IMR-90 (cell line): ENCODE data around the gene CARMIL1. TPM values are rescaled to one million over a fixed set of nuclear protein-coding genes. Genes with fewer than 3 reads are reported as not detected.

Experiments
- ATAC-seq: fragments of 200-7000 bp; cut with Tn5 transposase; 2 replicates; pipeline ENCODE4 v1.9.1; 2020; ENCODE audit warnings: low read depth, mild to moderate bottlenecking, moderate library complexity
- BruUV-seq: library from RNA; stranded (reverse); fragments of 400-500 nt; replicated peaks from 2 replicates; lab custom pipeline; 2021; lab: Mats Ljungman, UMichigan
- CTCF ChIA-PET: fragments of 300-600 bp; formaldehyde crosslinking; extraction: SDS; loops from one replicate; lab custom pipeline; 2021; ENCODE audit warnings: antibody characterized with exemption; lab: Yijun Ruan, JAX
- POLR2A ChIA-PET: fragments of 300-600 bp; sonication (Branson Sonifier 250); formaldehyde crosslinking; loops from one replicate; lab custom pipeline; 2022; ENCODE audit warnings: antibody characterized with exemption; ENCODE audit not compliant: unreplicated experiment; lab: Charles Lee
- DNase-seq: peaks from one replicate; pipeline ENCODE4 v3.0.0; 2013
- H2AFZ ChIP-seq: replicated peaks from 2 replicates; pipeline ENCODE3; 2013; ENCODE audit warnings: low read length, mild to moderate bottlenecking; ENCODE audit not compliant: poor library complexity
- H2AK5ac ChIP-seq: 2 replicates; pipeline ENCODE4 v1.6.1; 2013; ENCODE audit warnings: low read depth, low read length, inconsistent platforms
- H2AK9ac ChIP-seq: replicated peaks from 2 replicates; pipeline ENCODE3; 2013; ENCODE audit warnings: mild to moderate bottlenecking, low read depth, low read length, moderate library complexity; ENCODE audit not compliant: poor library complexity
- H2BK120ac ChIP-seq: 2 replicates; pipeline ENCODE4 v1.6.1; 2013; ENCODE audit warnings: low read depth, low read length, inconsistent platforms
- H2BK15ac ChIP-seq: 3 replicates; pipeline ENCODE4 v1.6.1; 2013; ENCODE audit warnings: low read depth, low read length, inconsistent platforms
- H2BK20ac ChIP-seq: 2 replicates; pipeline ENCODE4 v1.6.1; 2013; ENCODE audit warnings: low read depth, mild to moderate bottlenecking, inconsistent platforms, low read length, moderate library complexity
- H2BK5ac ChIP-seq: 2 replicates; pipeline ENCODE4 v1.6.1; 2013; ENCODE audit warnings: mild to moderate bottlenecking, low read depth, low read length, inconsistent platforms; ENCODE audit not compliant: poor library complexity, severe bottlenecking
- H3K14ac ChIP-seq: replicated peaks from 2 replicates; pipeline ENCODE4 v1.6.1; 2013; ENCODE audit warnings: low read depth, low read length, inconsistent platforms
- H3K18ac ChIP-seq: 2 replicates; pipeline ENCODE4 v1.6.1; 2013; ENCODE audit warnings: low read depth, low read length, control low read depth
- H3K23ac ChIP-seq: 2 replicates; pipeline ENCODE4 v1.6.1; 2013; ENCODE audit warnings: low read depth, low read length, inconsistent platforms
- H3K27ac ChIP-seq: 2 replicates; pipeline ENCODE4 v1.5.1; 2013; ENCODE audit warnings: mild to moderate bottlenecking, control low read depth, low read length; ENCODE audit not compliant: insufficient read depth
- H3K27me3 ChIP-seq: 2 replicates; pipeline ENCODE4 v1.6.1; 2013; ENCODE audit warnings: low read length; ENCODE audit not compliant: control insufficient read depth, insufficient read depth
- H3K36me3 ChIP-seq: 2 replicates; pipeline ENCODE4 v1.6.1; 2013; ENCODE audit warnings: low read length, mixed read lengths; ENCODE audit not compliant: control insufficient read depth, insufficient read depth
- H3K4ac ChIP-seq: 2 replicates; pipeline ENCODE4 v1.6.1; 2013; ENCODE audit warnings: low read depth, low read length, inconsistent platforms
- H3K4me1 ChIP-seq: 2 replicates; pipeline ENCODE4 v1.6.1; 2013; ENCODE audit warnings: low read length, mixed read lengths; ENCODE audit not compliant: control insufficient read depth, insufficient read depth
- H3K4me2 ChIP-seq: 2 replicates; pipeline ENCODE4 v1.6.1; 2013; ENCODE audit warnings: low read depth, mild to moderate bottlenecking, control low read depth, low read length, moderate library complexity
- H3K4me3 ChIP-seq: 2 replicates; pipeline ENCODE4 v1.5.1; 2013; ENCODE audit warnings: low read depth, mild to moderate bottlenecking, control low read depth, low read length, moderate library complexity; ENCODE audit not compliant: insufficient read depth
- H3K56ac ChIP-seq: 2 replicates; pipeline ENCODE4 v1.6.1; 2013; ENCODE audit warnings: low read length, inconsistent platforms; ENCODE audit not compliant: insufficient read depth; ENCODE audit errors: extremely low read depth
- H3K79me1 ChIP-seq, 2 experiments: 2 replicates each; pipeline ENCODE4 v1.6.1; 2013; ENCODE audit warnings: low read length in 2 of 2, inconsistent platforms in 1 of 2, low read depth in 1 of 2
- H3K9ac ChIP-seq: 2 replicates; pipeline ENCODE4 v1.6.1; 2013; ENCODE audit warnings: low read depth, low read length, control low read depth
- H3K9me1 ChIP-seq: 2 replicates; pipeline ENCODE4 v1.6.1; 2013; ENCODE audit warnings: low read length, inconsistent platforms; ENCODE audit not compliant: insufficient read depth
- H3K9me3 ChIP-seq: 2 replicates; pipeline ENCODE4 v1.6.1; 2013; ENCODE audit warnings: low read length; ENCODE audit not compliant: control insufficient read depth, insufficient read depth
- H4K20me1 ChIP-seq: 2 replicates; pipeline ENCODE4 v1.6.1; 2013; ENCODE audit warnings: low read length, inconsistent platforms; ENCODE audit not compliant: insufficient read depth
- H4K5ac ChIP-seq: 2 replicates; pipeline ENCODE4 v1.6.1; 2013; ENCODE audit warnings: mild to moderate bottlenecking, low read depth, low read length, control low read depth
- H4K8ac ChIP-seq, 2 experiments: 2 replicates each; pipeline ENCODE4 v1.6.1; 2013; ENCODE audit warnings: low read depth in 2 of 2, low read length in 2 of 2, control low read depth in 1 of 2, inconsistent platforms in 1 of 2
- H4K91ac ChIP-seq: 2 replicates; pipeline ENCODE4 v1.6.1; 2013; ENCODE audit warnings: low read depth, low read length, inconsistent platforms; ENCODE audit not compliant: insufficient read depth
- CHD1 ChIP-seq: IDR thresholded peaks from 2 replicates; pipeline ENCODE4 v1.6.1; 2012; ENCODE audit warnings: low read depth, low read length, improper control_type of control experiment
- MXI1 ChIP-seq: IDR thresholded peaks from 2 replicates; pipeline ENCODE4 v1.6.1; 2012; ENCODE audit warnings: low read depth, mild to moderate bottlenecking, low read length, moderate library complexity, borderline replicate concordance
- RAD21 ChIP-seq: IDR thresholded peaks from 2 replicates; pipeline ENCODE4 v1.6.1; 2012; ENCODE audit warnings: low read length, improper control_type of control experiment
- USF2 ChIP-seq: fragments of 150-350 bp; IDR thresholded peaks from 2 replicates; pipeline ENCODE4 v1.6.1; 2017; ENCODE audit warnings: mild to moderate bottlenecking, antibody characterized with exemption, low read length, low read depth
- WGBS, 2 experiments: methylation state at CpG; one replicate each; pipeline versions ENCODE4 v1.1.5 to v1.1.7; 2013; ENCODE audit warnings: missing lambda C conversion rate in 2 of 2; ENCODE audit not compliant: insufficient read length in 1 of 2; ENCODE audit errors: extremely low coverage in 2 of 2; 5-methylcytosine and 5-hydroxymethylcytosine counted together
- dilution Hi-C: fragments of 300-500 bp; cut with HindIII; formaldehyde crosslinking; loops from one replicate; pipeline ENCODE4 v1.14.3; 2018; ENCODE audit warnings: low sequenced_read_pairs; ENCODE audit not compliant: unreplicated experiment
- in situ Hi-C: fragments of 300-500 bp; cut with MboI; formaldehyde crosslinking; loops from 3 replicates; pipeline ENCODE4 v1.14.3; 2019; ENCODE audit warnings: low sequenced_read_pairs, inconsistent platforms, mixed read lengths
- intact Hi-C: fragments of 100-400 bp; cut with micrococcal nuclease; formaldehyde crosslinking; loops from 2 replicates; pipeline ENCODE4 v1.10.0; 2022
- polyA plus RNA-seq, 3 experiments: library from polyadenylated mRNA; depleted of rRNA; stranded (reverse); fragments of >200 nt; gene quantifications; 2 replicates each; pipeline ENCODE4 v1.2.3, GENCODE V29; 2012; ENCODE audit warnings: low replicate concordance in 1 of 3
- total RNA-seq: library from RNA; depleted of rRNA; stranded (reverse); fragments of >200 nt; gene quantifications from 2 replicates; pipeline ENCODE4 v1.2.3, GENCODE V29; 2012

The CARMIL1 gene
- total and polyA plus RNA-seq, 2 of the 4 experiments (the other 2 are of a cell fraction), result 1.3 to 2.9 TPM

- H2BK20ac ChIP-seq, result no peak overlapping the region
- no peaks in the 10 kb centered on the region for H3K79me1 ChIP-seq
- DNase-seq (no peak), ATAC-seq (no peak)
- no peak overlapping the region for H4K91ac ChIP-seq
- no peak overlapping the region for H3K56ac ChIP-seq
- no peaks in the 10 kb centered on the region for H4K20me1 ChIP-seq
- H2BK5ac ChIP-seq, result no peak overlapping the region
- no peak overlapping the region for H3K4ac ChIP-seq
- ChIA-PET CTCF (interaction anchor here (0.6 kb wide), 1 partner anchor 171 kb away, joined by 3 read pairs; the partner anchor contains the start of gene CARMIL1), POLR2A (no interaction called here)
- no peak overlapping the region for H3K4me3 ChIP-seq
- TF ChIP-seq RAD21, result no peak
- TF ChIP-seq CHD1, result no peak
- TF ChIP-seq USF2, result no peak
- no peak for TF ChIP-seq MXI1
- no peaks in the 10 kb centered on the region for H3K9me1 ChIP-seq
- no peak overlapping the region for H2BK15ac ChIP-seq
- no peak overlapping the region for H2AFZ ChIP-seq
- no peak overlapping the region for H3K18ac ChIP-seq
- in situ Hi-C loops, result no loop called here
- H3K27me3 ChIP-seq, result no peaks in the 10 kb centered on the region
- dilution Hi-C loops, result no loop called here
- WGBS, 2 experiments, result no CpG with 5 or more reads among the region's 4 CpGs
- no peak overlapping the region for H3K14ac ChIP-seq
- no peak overlapping the region for H2AK9ac ChIP-seq
- no peak overlapping the region for H2BK120ac ChIP-seq
- BruUV-seq, result no TSS peak
- H3K23ac ChIP-seq, result no peak overlapping the region
- intact Hi-C loops, result no loop called here
- H3K4me1 ChIP-seq, result no peaks in the 10 kb centered on the region
- H3K9me3 ChIP-seq, result no peaks in the 10 kb centered on the region
- no peak overlapping the region for H3K27ac ChIP-seq
- no peak overlapping the region for H4K5ac ChIP-seq
- no peaks in the 10 kb centered on the region for H3K36me3 ChIP-seq
- no peak overlapping the region for H3K4me2 ChIP-seq
- no peak overlapping the region for H4K8ac ChIP-seq
- no peak overlapping the region for H3K9ac ChIP-seq
- no peak overlapping the region for H2AK5ac ChIP-seq
Measured at GRCh38 chr6:25449774-25450173, 170.6 kb downstream of the CARMIL1 start.
